Neural cell (in vitro differentiated cells): ENCODE results near the gene UBA1.

ENCODE experiments used
- CTCF ChIP-seq: fragments of 450-650 bp; IDR thresholded peaks from 2 replicates; pipeline ENCODE4 v1.5.1; 2014; ENCODE audit warnings: antibody characterized with exemption, mild to moderate bottlenecking, moderate library complexity; ENCODE audit not compliant: poor library complexity, severe bottlenecking
- EP300 ChIP-seq: fragments of 450-650 bp; conservative IDR thresholded peaks from 2 replicates; pipeline ENCODE4 v1.6.1; 2014; ENCODE audit warnings: antibody characterized with exemption, mild to moderate bottlenecking, moderate library complexity; ENCODE audit not compliant: poor library complexity, severe bottlenecking
- EZH2 ChIP-seq: fragments of 200-600, 300-800 bp; shearing (Covaris generic), sonication (generic); IDR thresholded peaks from 2 replicates; pipeline ENCODE4 v1.6.1; 2014; ENCODE audit warnings: antibody characterized with exemption, low read length, borderline replicate concordance, mild to moderate bottlenecking; ENCODE audit not compliant: insufficient read depth, poor library complexity, severe bottlenecking
- MXI1 ChIP-seq: fragments of 450-650 bp; conservative IDR thresholded peaks from 2 replicates; pipeline ENCODE4 v1.6.1; 2014; ENCODE audit warnings: antibody characterized with exemption, mild to moderate bottlenecking; ENCODE audit not compliant: poor library complexity, severe bottlenecking
- SMC3 ChIP-seq: fragments of 450-650 bp; conservative IDR thresholded peaks from 2 replicates; pipeline ENCODE4 v1.6.1; 2014; ENCODE audit warnings: antibody characterized with exemption, mild to moderate bottlenecking, moderate library complexity; ENCODE audit not compliant: poor library complexity
- TAF1 ChIP-seq: IDR thresholded peaks from 2 replicates; pipeline ENCODE4 v1.6.1; 2012; ENCODE audit warnings: low read depth
- TF ChIP-seq, protein P1 (sequence below): IDR thresholded peaks from 2 replicates; pipeline ENCODE4 v1.6.1; 2012; ENCODE audit warnings: borderline replicate concordance

- no peak for TF ChIP-seq EZH2
- no peak for TF ChIP-seq CTCF
- TF ChIP-seq, protein P1, sequence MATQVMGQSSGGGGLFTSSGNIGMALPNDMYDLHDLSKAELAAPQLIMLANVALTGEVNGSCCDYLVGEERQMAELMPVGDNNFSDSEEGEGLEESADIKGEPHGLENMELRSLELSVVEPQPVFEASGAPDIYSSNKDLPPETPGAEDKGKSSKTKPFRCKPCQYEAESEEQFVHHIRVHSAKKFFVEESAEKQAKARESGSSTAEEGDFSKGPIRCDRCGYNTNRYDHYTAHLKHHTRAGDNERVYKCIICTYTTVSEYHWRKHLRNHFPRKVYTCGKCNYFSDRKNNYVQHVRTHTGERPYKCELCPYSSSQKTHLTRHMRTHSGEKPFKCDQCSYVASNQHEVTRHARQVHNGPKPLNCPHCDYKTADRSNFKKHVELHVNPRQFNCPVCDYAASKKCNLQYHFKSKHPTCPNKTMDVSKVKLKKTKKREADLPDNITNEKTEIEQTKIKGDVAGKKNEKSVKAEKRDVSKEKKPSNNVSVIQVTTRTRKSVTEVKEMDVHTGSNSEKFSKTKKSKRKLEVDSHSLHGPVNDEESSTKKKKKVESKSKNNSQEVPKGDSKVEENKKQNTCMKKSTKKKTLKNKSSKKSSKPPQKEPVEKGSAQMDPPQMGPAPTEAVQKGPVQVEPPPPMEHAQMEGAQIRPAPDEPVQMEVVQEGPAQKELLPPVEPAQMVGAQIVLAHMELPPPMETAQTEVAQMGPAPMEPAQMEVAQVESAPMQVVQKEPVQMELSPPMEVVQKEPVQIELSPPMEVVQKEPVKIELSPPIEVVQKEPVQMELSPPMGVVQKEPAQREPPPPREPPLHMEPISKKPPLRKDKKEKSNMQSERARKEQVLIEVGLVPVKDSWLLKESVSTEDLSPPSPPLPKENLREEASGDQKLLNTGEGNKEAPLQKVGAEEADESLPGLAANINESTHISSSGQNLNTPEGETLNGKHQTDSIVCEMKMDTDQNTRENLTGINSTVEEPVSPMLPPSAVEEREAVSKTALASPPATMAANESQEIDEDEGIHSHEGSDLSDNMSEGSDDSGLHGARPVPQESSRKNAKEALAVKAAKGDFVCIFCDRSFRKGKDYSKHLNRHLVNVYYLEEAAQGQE: no peak
- TF ChIP-seq EP300: no peak
- TF ChIP-seq TAF1: no peak
- no peak for TF ChIP-seq SMC3
- no peak for TF ChIP-seq MXI1
These were observed 35.5 kb upstream of the UBA1 start for GRCh38 chrX:47158131-47158530.
